SK-N-SH (cell line): ENCODE data around the gene KRT37. TPM values are rescaled to one million over a fixed set of nuclear protein-coding genes. Genes with fewer than 3 reads are reported as not detected.

ENCODE experiments used
- CTCF ChIA-PET: fragments of 300-600, 350-600 bp; formaldehyde crosslinking; extraction: SDS; loops from one replicate; lab custom pipeline; 2021; lab: Yijun Ruan, JAX
- POLR2A ChIA-PET: fragments of 350-600 bp; sonication (Branson Sonifier 250); formaldehyde crosslinking; extraction: SDS; loops from one replicate; lab custom pipeline; 2020; ENCODE audit warnings: antibody characterized with exemption, inconsistent platforms; lab: Yijun Ruan, JAX
- DNase-seq: peaks from one replicate; pipeline ENCODE4 v3.0.0; 2012
- H2AFZ ChIP-seq: fragments of 200-600 bp; sonication (generic); 2 replicates; pipeline ENCODE4 v1.8.1; 2016; ENCODE audit warnings: antibody characterized with exemption, mild to moderate bottlenecking, low read depth
- H3F3A ChIP-seq: fragments of 200-600 bp; sonication (generic); replicated peaks from 2 replicates; pipeline ENCODE3; 2016; ENCODE audit warnings: antibody characterized with exemption, mild to moderate bottlenecking; ENCODE audit not compliant: insufficient read depth
- H3K27ac ChIP-seq, 2 experiments: fragments of 200-500 bp in 1 of 2; fragments of 200-600 bp in 1 of 2; sonication (Bioruptor generic) in 1 of 2; sonication (generic), shearing (Covaris generic) in 1 of 2; 2 replicates each; pipeline versions ENCODE4 v1.5.1 to v1.6.1; 2014 to 2016; ENCODE audit warnings: low read depth in 2 of 2, inconsistent platforms in 1 of 2, low read length in 1 of 2, mild to moderate bottlenecking in 1 of 2, mixed read lengths in 1 of 2
- H3K27me3 ChIP-seq: fragments of 200-600 bp; sonication (generic), shearing (Covaris generic); 2 replicates; pipeline ENCODE4 v1.6.1; 2016; ENCODE audit warnings: mixed run types; ENCODE audit not compliant: insufficient read depth
- H3K36me3 ChIP-seq, 2 experiments: fragments of 200-500 bp in 1 of 2; fragments of 200-600 bp in 1 of 2; sonication (Bioruptor generic) in 1 of 2; sonication (generic) in 1 of 2; replicated peaks in 1 of 2; 2 replicates each; pipeline versions ENCODE3 to v1.5.1; 2014 to 2016; ENCODE audit warnings: low read length in 1 of 2, mild to moderate bottlenecking in 1 of 2; ENCODE audit not compliant: insufficient read depth in 2 of 2, control insufficient read depth in 1 of 2
- H3K4me1 ChIP-seq, 2 experiments: fragments of 200-500 bp in 1 of 2; fragments of 200-600 bp in 1 of 2; sonication (Bioruptor generic) in 1 of 2; sonication (generic), shearing (Covaris generic) in 1 of 2; 2 replicates each; pipeline versions ENCODE4 v1.5.1 to v1.6.1; 2014 to 2016; ENCODE audit warnings: low read depth in 1 of 2, low read length in 1 of 2, mixed run types in 1 of 2; ENCODE audit not compliant: insufficient read depth in 2 of 2, control insufficient read depth in 1 of 2
- H3K4me2 ChIP-seq: fragments of 200-600 bp; sonication (generic), shearing (Covaris generic); 2 replicates; pipeline ENCODE4 v1.6.1; 2017; ENCODE audit warnings: mixed run types
- H3K4me3 ChIP-seq, 2 experiments: fragments of 200-500 bp in 1 of 2; fragments of 200-600 bp in 1 of 2; sonication (Bioruptor generic) in 1 of 2; sonication (generic), shearing (Covaris generic) in 1 of 2; 2 replicates each; pipeline versions ENCODE4 v1.5.1 to v1.8.1; 2014 to 2016; ENCODE audit warnings: low read depth in 2 of 2, inconsistent platforms in 1 of 2, low read length in 1 of 2, mild to moderate bottlenecking in 1 of 2, mixed read lengths in 1 of 2, moderate library complexity in 1 of 2
- H3K79me2 ChIP-seq: fragments of 200-600 bp; sonication (generic); 2 replicates; pipeline ENCODE4 v1.8.1; 2017; ENCODE audit warnings: mild to moderate bottlenecking; ENCODE audit not compliant: insufficient read depth
- H3K9ac ChIP-seq: fragments of 200-600 bp; sonication (generic); 2 replicates; pipeline ENCODE4 v1.6.1; 2017; ENCODE audit warnings: mixed run types
- H3K9me2 ChIP-seq: fragments of 200-600 bp; sonication (generic); 2 replicates; pipeline ENCODE4 v1.6.1; 2017; ENCODE audit warnings: mixed run types
- H3K9me3 ChIP-seq: fragments of 200-600 bp; sonication (generic); 2 replicates; pipeline ENCODE4 v1.6.1; 2017; ENCODE audit warnings: mixed run types, mild to moderate bottlenecking, moderate library complexity
- H4K20me1 ChIP-seq: fragments of 200-600 bp; sonication (generic); 2 replicates; pipeline ENCODE4 v1.6.1; 2017; ENCODE audit warnings: mild to moderate bottlenecking, mixed run types; ENCODE audit not compliant: insufficient read depth
- CHD2 ChIP-seq: fragments of 150-350 bp; IDR thresholded peaks from 2 replicates; pipeline ENCODE4 v1.6.1; 2018; ENCODE audit warnings: low read length; ENCODE audit not compliant: partially characterized antibody
- ELF1 ChIP-seq: IDR thresholded peaks from 2 replicates; pipeline ENCODE4 v1.4.0; 2012
- EP300 ChIP-seq, 2 experiments: IDR thresholded peaks; 2 replicates each; pipeline versions ENCODE4 v1.4.0 to v1.6.1; 2012; ENCODE audit warnings: borderline replicate concordance in 1 of 2, low read depth in 1 of 2, low read length in 1 of 2
- FOXJ3 ChIP-seq: sonication (generic); formaldehyde crosslinking; IDR thresholded peaks from 2 replicates; pipeline ENCODE4 v1.5.1; 2020; ENCODE audit warnings: mild to moderate bottlenecking, missing genetic modification reagents
- FOXM1 ChIP-seq: IDR thresholded peaks from 2 replicates; pipeline ENCODE4 v1.4.0; 2012; ENCODE audit warnings: low read depth, mild to moderate bottlenecking
- GATA2 ChIP-seq: sonication (generic); formaldehyde crosslinking; IDR thresholded peaks from 2 replicates; pipeline ENCODE4 v1.5.0; 2020; ENCODE audit warnings: mild to moderate bottlenecking, missing genetic modification reagents
- MXI1 ChIP-seq: IDR thresholded peaks from 2 replicates; pipeline ENCODE4 v1.6.1; 2012; ENCODE audit warnings: mild to moderate bottlenecking, low read depth, low read length, improper control_type of control experiment
- NRF1 ChIP-seq: IDR thresholded peaks from 2 replicates; pipeline ENCODE4 v1.6.1; 2012; ENCODE audit warnings: low read depth, mild to moderate bottlenecking, low read length
- POLR2AphosphoS5 ChIP-seq: IDR thresholded peaks from 2 replicates; pipeline ENCODE4 v1.6.1; 2012; ENCODE audit warnings: low read depth, low read length
- RAD21 ChIP-seq: IDR thresholded peaks from 2 replicates; pipeline ENCODE4 v1.6.1; 2012; ENCODE audit warnings: mild to moderate bottlenecking, low read length
- RFX5 ChIP-seq: IDR thresholded peaks from 2 replicates; pipeline ENCODE4 v1.6.1; 2012; ENCODE audit warnings: mild to moderate bottlenecking, improper control_type of control experiment, low read length
- RXRA ChIP-seq: IDR thresholded peaks from 2 replicates; pipeline ENCODE4 v1.4.0; 2012; ENCODE audit warnings: low read depth, mild to moderate bottlenecking, borderline replicate concordance
- TCF12 ChIP-seq: IDR thresholded peaks from 2 replicates; pipeline ENCODE4 v1.4.0; 2012
- WGBS: methylation state at CpG from one replicate; pipeline ENCODE4 v1.1.6; 2017; ENCODE audit warnings: low lambda C conversion rate; 5-methylcytosine and 5-hydroxymethylcytosine counted together
- polyA plus RNA-seq, 3 experiments: library from polyadenylated mRNA; depleted of rRNA; stranded (reverse); fragments of >200 nt; gene quantifications; 2 replicates each; pipeline ENCODE4 v1.2.3, GENCODE V29; 2012
- TF ChIP-seq, protein P1 (sequence below): IDR thresholded peaks from 2 replicates; pipeline ENCODE4 v1.4.0; 2012; ENCODE audit warnings: low read depth
- TF ChIP-seq, protein P2 (sequence below): IDR thresholded peaks from 2 replicates; pipeline ENCODE4 v1.4.0; 2012; ENCODE audit warnings: low read depth, borderline replicate concordance
- TF ChIP-seq, protein P3 (sequence below): fragments of 150-350 bp; IDR thresholded peaks from 2 replicates; pipeline ENCODE4 v1.6.1; 2017; ENCODE audit warnings: antibody characterized with exemption, low read length, low read depth, borderline replicate concordance
- TF ChIP-seq, protein P4 (sequence below): fragments of 200-600 bp; sonication (generic); IDR thresholded peaks from 2 replicates; pipeline ENCODE4 v1.6.1; 2017; ENCODE audit warnings: antibody characterized with exemption, mild to moderate bottlenecking, moderate library complexity
- TF ChIP-seq, protein P5 (sequence below): IDR thresholded peaks from 2 replicates; pipeline ENCODE4 v1.4.0; 2012; ENCODE audit warnings: low read depth, borderline replicate concordance

The KRT37 gene
- polyA plus RNA-seq, 1 of the 3 experiments (the other 2 are of a cell fraction), result not detected

DNA sequence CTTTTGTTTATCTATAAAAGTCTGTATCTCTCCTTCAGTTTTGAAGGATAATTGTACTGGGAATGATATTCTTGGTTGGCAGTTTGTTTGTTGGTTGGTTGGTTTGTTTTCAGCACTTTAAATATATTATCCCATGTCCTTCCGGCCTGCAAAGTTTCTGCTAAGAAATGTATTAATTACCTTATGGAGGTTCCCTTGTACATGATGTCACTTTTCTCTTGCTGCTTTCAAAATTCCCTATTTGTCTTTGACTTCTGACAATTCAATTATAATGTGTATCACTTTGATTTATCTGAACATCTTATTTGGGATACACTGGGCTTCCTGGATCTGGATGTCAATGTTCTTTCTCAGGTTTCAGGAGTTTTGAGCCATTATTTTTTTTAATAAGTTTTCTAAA is 38.2 kb downstream of the KRT37 start:
- POLR2A ChIA-PET, result no interaction called here
- no peak for DNase-seq
- CTCF ChIA-PET, result no interaction called here

More for the DNA sequence above, 38.2 kb downstream of the KRT37 start:
- TF ChIP-seq, protein P1, sequence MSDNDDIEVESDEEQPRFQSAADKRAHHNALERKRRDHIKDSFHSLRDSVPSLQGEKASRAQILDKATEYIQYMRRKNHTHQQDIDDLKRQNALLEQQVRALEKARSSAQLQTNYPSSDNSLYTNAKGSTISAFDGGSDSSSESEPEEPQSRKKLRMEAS, result no peak
- no peak for TF ChIP-seq NRF1
- TF ChIP-seq, protein P2, sequence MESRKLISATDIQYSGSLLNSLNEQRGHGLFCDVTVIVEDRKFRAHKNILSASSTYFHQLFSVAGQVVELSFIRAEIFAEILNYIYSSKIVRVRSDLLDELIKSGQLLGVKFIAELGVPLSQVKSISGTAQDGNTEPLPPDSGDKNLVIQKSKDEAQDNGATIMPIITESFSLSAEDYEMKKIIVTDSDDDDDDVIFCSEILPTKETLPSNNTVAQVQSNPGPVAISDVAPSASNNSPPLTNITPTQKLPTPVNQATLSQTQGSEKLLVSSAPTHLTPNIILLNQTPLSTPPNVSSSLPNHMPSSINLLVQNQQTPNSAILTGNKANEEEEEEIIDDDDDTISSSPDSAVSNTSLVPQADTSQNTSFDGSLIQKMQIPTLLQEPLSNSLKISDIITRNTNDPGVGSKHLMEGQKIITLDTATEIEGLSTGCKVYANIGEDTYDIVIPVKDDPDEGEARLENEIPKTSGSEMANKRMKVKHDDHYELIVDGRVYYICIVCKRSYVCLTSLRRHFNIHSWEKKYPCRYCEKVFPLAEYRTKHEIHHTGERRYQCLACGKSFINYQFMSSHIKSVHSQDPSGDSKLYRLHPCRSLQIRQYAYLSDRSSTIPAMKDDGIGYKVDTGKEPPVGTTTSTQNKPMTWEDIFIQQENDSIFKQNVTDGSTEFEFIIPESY, result no peak
- no peak for TF ChIP-seq EP300 (IDR thresholded peaks at IDR 0.05; ENCODE audit: borderline replicate concordance in 1 of 2, low read depth in 1 of 2, low read length in 1 of 2)
- TF ChIP-seq FOXJ3 (CRISPR knock-in tag), result no peak
- no peak for TF ChIP-seq ELF1
- TF ChIP-seq, protein P3, sequence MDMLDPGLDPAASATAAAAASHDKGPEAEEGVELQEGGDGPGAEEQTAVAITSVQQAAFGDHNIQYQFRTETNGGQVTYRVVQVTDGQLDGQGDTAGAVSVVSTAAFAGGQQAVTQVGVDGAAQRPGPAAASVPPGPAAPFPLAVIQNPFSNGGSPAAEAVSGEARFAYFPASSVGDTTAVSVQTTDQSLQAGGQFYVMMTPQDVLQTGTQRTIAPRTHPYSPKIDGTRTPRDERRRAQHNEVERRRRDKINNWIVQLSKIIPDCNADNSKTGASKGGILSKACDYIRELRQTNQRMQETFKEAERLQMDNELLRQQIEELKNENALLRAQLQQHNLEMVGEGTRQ, result no peak
- TF ChIP-seq RAD21, result no peak
- TF ChIP-seq, protein P4, sequence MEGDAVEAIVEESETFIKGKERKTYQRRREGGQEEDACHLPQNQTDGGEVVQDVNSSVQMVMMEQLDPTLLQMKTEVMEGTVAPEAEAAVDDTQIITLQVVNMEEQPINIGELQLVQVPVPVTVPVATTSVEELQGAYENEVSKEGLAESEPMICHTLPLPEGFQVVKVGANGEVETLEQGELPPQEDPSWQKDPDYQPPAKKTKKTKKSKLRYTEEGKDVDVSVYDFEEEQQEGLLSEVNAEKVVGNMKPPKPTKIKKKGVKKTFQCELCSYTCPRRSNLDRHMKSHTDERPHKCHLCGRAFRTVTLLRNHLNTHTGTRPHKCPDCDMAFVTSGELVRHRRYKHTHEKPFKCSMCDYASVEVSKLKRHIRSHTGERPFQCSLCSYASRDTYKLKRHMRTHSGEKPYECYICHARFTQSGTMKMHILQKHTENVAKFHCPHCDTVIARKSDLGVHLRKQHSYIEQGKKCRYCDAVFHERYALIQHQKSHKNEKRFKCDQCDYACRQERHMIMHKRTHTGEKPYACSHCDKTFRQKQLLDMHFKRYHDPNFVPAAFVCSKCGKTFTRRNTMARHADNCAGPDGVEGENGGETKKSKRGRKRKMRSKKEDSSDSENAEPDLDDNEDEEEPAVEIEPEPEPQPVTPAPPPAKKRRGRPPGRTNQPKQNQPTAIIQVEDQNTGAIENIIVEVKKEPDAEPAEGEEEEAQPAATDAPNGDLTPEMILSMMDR, result no peak
- TF ChIP-seq GATA2 (CRISPR knock-in tag), result no peak
- TF ChIP-seq FOXM1, result no peak
- TF ChIP-seq, protein P5, sequence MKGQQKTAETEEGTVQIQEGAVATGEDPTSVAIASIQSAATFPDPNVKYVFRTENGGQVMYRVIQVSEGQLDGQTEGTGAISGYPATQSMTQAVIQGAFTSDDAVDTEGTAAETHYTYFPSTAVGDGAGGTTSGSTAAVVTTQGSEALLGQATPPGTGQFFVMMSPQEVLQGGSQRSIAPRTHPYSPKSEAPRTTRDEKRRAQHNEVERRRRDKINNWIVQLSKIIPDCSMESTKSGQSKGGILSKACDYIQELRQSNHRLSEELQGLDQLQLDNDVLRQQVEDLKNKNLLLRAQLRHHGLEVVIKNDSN, result no peak
- no peak for TF ChIP-seq MXI1
- TF ChIP-seq POLR2AphosphoS5, result no peak
- no peak for TF ChIP-seq RFX5
- no peak for TF ChIP-seq RXRA
- TF ChIP-seq TCF12, result no peak
- TF ChIP-seq CHD2, result no peak
- Histone ChIP-seq H3K79me2 (no peaks in the 10 kb centered on the region), H3K4me3 (no peak overlapping the region), H3K4me1 (no peaks in the 10 kb centered on the region; a peak in 1 of 4 replicates), H3K9me3 (no peaks in the 10 kb centered on the region), H3F3A (no peaks in the 10 kb centered on the region), H2AFZ (no peak overlapping the region), H4K20me1 (no peaks in the 10 kb centered on the region), H3K27me3 (no peaks in the 10 kb centered on the region), H3K27ac (no peak overlapping the region), H3K4me2 (no peak overlapping the region), H3K9me2 (no peaks in the 10 kb centered on the region), H3K9ac (no peak overlapping the region), H3K36me3 (no peaks in the 10 kb centered on the region)
- WGBS, result 30% methylated on average over 1 of the region's 1 CpG
